Activated naive CD8-positive, alpha-beta T cell treated with anti-CD3 and anti-CD28 coated beads, Interleukin-2, amount 10 ng/mL, durations not matched to agents 7 days and 5 days (primary cell): ENCODE measurements around the gene FASTKD1. TPM values are rescaled to one million over a fixed set of nuclear protein-coding genes. Genes with fewer than 3 reads are reported as not detected.
A peak's percentile ranks its signal among the peaks of the same experiment; 100 is the strongest.
"Not testable (repeated sequence)": the region's sequence is repeated elsewhere in the genome, so short reads cannot be mapped to it uniquely, and the experiment has no call there.

Experiments
- ATAC-seq: fragments of 150-1000 bp; cut with Tn5 transposase; one replicate; pipeline ENCODE4 v1.10.0; 2021; ENCODE audit warnings: low read depth, moderate library complexity
- POLR2A ChIA-PET: fragments of 350-600 bp; sonication (Branson Sonifier 250); formaldehyde crosslinking; loops from one replicate; lab custom pipeline; 2021; ENCODE audit warnings: antibody characterized with exemption; lab: Charles Lee
- DNase-seq: peaks from one replicate; pipeline ENCODE4 v3.0.0; 2021
- H3K27ac Mint-ChIP-seq: one replicate; pipeline ENCODE4 v1.8.0; 2022; ENCODE audit warnings: mild to moderate bottlenecking, mixed read lengths
- H3K27me3 Mint-ChIP-seq: one replicate; pipeline ENCODE4 v1.8.0; 2022; ENCODE audit warnings: mild to moderate bottlenecking, moderate library complexity, mixed read lengths
- H3K36me3 Mint-ChIP-seq: one replicate; pipeline ENCODE4 v1.8.0; 2021; ENCODE audit warnings: mild to moderate bottlenecking, mixed read lengths
- H3K4me1 Mint-ChIP-seq: one replicate; pipeline ENCODE4 v1.8.0; 2021; ENCODE audit warnings: mixed read lengths
- H3K4me3 Mint-ChIP-seq: one replicate; pipeline ENCODE4 v1.8.0; 2022; ENCODE audit warnings: mild to moderate bottlenecking, moderate library complexity, mixed read lengths
- H3K9me3 Mint-ChIP-seq: one replicate; pipeline ENCODE4 v1.8.0; 2021; ENCODE audit warnings: mixed read lengths
- total RNA-seq, 2 experiments: library from RNA; stranded (reverse); gene quantifications; one replicate each; pipeline ENCODE4 v1.2.3, GENCODE V29; 2021

The FASTKD1 gene
- total RNA-seq, 2 experiments from 2014 or later, result 35.0 to 38.8 TPM

- POLR2A ChIA-PET, result interaction anchor here (2.2 to 3.1 kb wide), 2 partner anchors 10 to 111 kb away, joined by 8 to 26 read pairs; partner anchors contain the start of genes CFAP210, FASTKD1 and PHOSPHO2
- peaks cover 18% of the 10 kb centered on the region for H3K4me1 Mint-ChIP-seq
- H3K36me3 Mint-ChIP-seq, result peaks cover 15% of the 10 kb centered on the region
- no peak for ATAC-seq
- peak overlapping the region; percentile 95 for H3K4me3 Mint-ChIP-seq
- peaks cover 8% of the 10 kb centered on the region for H3K9me3 Mint-ChIP-seq
- H3K27ac Mint-ChIP-seq, result peak overlapping the region; percentile 68
- DNase-seq, result no peak
- no peaks in the 10 kb centered on the region for H3K27me3 Mint-ChIP-seq
Measured at GRCh38 chr2:169583518-169583917, 9.9 kb upstream of the FASTKD1 start.

DNA sequence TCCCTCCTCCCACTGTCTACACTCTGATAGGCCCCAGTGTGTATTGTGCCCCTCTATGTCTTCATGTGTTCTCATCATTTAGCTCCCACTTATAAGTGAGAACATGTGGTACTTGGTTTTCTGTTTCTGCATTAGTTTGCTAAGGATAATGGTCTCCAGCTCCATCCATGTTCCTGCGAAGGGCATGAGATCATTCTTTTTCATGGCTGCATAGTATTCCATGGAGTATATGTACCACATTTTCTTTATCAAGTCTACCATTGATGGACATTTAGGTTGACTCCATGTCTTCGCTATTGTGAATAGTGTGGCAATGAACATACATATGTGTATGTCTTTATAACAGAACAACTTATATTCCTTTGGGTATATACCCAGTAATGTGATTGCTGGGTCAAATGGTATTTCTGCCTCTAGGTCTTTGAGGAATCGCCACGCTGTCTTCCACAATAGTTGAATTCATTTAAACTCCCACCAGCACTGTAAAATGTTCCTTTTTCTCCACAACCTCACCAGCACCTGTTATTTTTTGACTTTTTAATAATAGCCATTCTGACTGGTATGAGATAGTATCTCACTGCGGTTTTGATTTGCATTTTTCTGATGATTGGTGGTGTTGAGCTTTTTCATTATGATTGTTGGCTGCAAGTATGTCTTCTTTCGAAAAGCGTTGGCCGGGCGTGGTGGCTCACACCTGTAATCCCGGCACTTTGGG lies 9.0 kb upstream of the FASTKD1 start:
- not testable (repeated sequence) for DNase-seq

DNA sequence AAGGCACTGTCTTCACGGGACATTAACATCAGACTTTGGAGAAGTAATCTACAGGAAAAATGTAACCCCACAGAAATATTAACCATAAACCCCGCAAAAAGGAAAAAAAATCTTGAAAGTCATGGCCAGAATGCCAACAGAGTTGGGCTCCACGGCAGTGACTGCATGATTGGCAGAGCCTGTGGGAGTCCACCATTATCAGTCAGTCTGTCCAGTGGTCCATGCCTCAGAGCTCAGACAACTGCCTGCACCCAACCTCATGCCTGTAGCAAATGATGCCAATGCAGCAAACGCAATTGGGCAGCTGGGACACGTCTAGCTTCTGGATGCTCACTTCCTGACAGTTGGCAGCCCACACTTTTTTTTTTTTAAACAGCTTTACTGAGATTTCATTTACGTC lies 5.4 kb upstream of the FASTKD1 start:
- POLR2A ChIA-PET, result no interaction called here
- ATAC-seq (no peak), DNase-seq (no peak)
- Mint-ChIP-seq H3K27me3 (no peaks in the 10 kb centered on the region), H3K36me3 (peaks cover 6% of the 10 kb centered on the region), H3K9me3 (peaks cover 8% of the 10 kb centered on the region), H3K27ac (no peak overlapping the region), H3K4me1 (no peaks in the 10 kb centered on the region), H3K4me3 (no peak overlapping the region)

More for the DNA sequence above, 9.0 kb upstream of the FASTKD1 start:
- not testable (repeated sequence) for H3K9me3 Mint-ChIP-seq, H3K4me3 Mint-ChIP-seq, ATAC-seq, H3K27me3 Mint-ChIP-seq, H3K27ac Mint-ChIP-seq
- POLR2A ChIA-PET, result interaction anchor here (3.1 kb wide), 1 partner anchor 10 kb away, joined by 26 read pairs; the partner anchor contains the start of gene FASTKD1
- H3K36me3 Mint-ChIP-seq, result peaks cover 14% of the 10 kb centered on the region
- H3K4me1 Mint-ChIP-seq, result peaks cover 16% of the 10 kb centered on the region

DNA sequence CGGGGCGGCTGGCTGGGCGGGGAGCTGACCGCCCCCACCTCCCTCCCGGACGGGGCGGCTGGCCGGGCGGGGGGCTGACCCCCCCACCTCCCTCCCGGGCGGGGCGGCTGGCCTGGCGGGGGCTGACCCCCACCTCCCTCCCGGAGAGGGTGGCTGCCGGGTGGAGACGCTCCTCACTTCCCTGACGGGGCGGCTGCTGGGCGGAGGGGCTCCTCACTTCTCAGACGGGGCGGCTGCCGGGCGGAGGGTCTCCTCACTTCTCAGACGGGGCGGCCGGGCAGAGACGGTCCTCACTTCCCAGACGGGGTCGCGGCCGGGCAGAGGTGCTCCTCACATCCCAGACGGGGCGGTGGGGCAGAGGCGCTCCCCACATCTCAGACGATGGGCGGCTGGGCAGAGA lies 1.6 kb upstream of the FASTKD1 start:
- H3K4me1 Mint-ChIP-seq, POLR2A ChIA-PET, H3K27me3 Mint-ChIP-seq, H3K27ac Mint-ChIP-seq, ATAC-seq, H3K9me3 Mint-ChIP-seq, DNase-seq, H3K4me3 Mint-ChIP-seq, H3K36me3 Mint-ChIP-seq: not testable (repeated sequence)

DNA sequence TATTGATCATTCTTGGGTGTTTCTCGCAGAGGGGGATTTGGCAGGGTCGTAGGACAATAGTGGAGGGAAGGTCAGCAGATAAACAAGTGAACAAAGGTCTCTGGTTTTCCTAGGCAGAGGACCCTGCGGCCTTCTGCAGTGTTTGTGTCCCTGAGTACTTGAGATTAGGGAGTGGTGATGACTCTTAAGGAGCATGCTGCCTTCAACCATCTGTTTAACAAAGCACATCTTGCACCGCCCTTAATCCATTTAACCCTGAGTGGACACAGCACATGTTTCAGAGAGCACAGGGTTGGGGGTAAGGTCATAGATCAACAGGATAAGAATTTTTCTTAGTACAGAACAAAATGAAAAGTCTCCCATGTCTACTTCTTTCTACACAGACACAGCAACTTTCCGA lies 874 bp upstream of the FASTKD1 start:
- not testable (repeated sequence) for DNase-seq, H3K9me3 Mint-ChIP-seq, H3K27me3 Mint-ChIP-seq, H3K27ac Mint-ChIP-seq, ATAC-seq, H3K36me3 Mint-ChIP-seq, H3K4me3 Mint-ChIP-seq, H3K4me1 Mint-ChIP-seq
- POLR2A ChIA-PET, result interaction anchor here (2.6 kb wide), 1 partner anchor 9 kb away, joined by 26 read pairs; the partner anchor contains the start of gene PPIG

DNA sequence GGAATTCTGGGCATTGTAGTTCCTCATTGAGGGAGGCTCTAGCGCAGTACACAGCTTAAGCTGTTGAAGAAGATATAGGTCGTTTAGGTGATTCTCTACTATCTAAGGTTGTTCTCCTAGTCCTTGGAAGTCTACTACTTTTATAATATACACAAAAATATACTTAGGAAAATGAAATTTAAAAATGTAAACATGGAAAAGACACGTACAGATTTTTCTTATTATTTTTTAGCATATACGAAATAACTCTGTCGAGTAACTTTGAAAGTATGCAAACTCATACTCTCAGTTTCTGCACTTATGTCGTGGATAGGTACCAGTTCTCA lies 272 bp upstream of the FASTKD1 start:
- H3K4me3 Mint-ChIP-seq, result peak overlapping the region; percentile 95

DNA sequence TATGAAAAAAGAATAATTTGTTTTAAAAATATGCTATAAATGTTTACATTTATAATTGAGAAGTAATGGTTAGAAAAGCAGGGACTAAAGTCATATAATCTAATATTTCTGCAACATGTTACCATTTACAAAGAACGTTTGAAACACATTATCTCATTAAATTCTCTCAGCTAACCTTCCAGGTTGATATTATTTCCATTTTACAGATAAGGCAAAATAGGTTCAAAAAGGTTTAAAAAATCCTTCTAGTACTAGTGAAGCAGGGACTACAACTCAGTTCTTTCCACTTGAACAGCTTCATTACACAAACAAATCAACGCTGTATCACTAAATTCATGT lies 875 bp downstream of the FASTKD1 start:
- Mint-ChIP-seq H3K4me1 (peaks cover 15% of the 10 kb centered on the region), H3K27ac (no peak overlapping the region), H3K4me3 (peak overlapping the region; percentile 95), H3K9me3 (no peaks in the 10 kb centered on the region), H3K36me3 (peaks cover 10% of the 10 kb centered on the region), H3K27me3 (no peaks in the 10 kb centered on the region)
- no peak for ATAC-seq
- POLR2A ChIA-PET, result interaction anchor here (1.1 to 2.6 kb wide), 4 partner anchors 10 to 256 kb away, joined by 4 to 26 read pairs (median 5); partner anchors contain the start of genes PPIG and SSB
- DNase-seq, result no peak

More for the DNA sequence above, 272 bp upstream of the FASTKD1 start:
- H3K9me3 Mint-ChIP-seq, result no peaks in the 10 kb centered on the region
- POLR2A ChIA-PET, result interaction anchor here (1.1 to 2.6 kb wide), 3 partner anchors 10 to 225 kb away, joined by 3 to 26 read pairs (median 5); partner anchors contain the start of genes CFAP210, PHOSPHO2, PPIG and SSB
- H3K4me1 Mint-ChIP-seq, result peaks cover 13% of the 10 kb centered on the region
- no peak for DNase-seq
- peaks cover 10% of the 10 kb centered on the region for H3K36me3 Mint-ChIP-seq
- ATAC-seq, result no peak
- H3K27ac Mint-ChIP-seq, result peak overlapping the region; percentile 85
- no peaks in the 10 kb centered on the region for H3K27me3 Mint-ChIP-seq

DNA sequence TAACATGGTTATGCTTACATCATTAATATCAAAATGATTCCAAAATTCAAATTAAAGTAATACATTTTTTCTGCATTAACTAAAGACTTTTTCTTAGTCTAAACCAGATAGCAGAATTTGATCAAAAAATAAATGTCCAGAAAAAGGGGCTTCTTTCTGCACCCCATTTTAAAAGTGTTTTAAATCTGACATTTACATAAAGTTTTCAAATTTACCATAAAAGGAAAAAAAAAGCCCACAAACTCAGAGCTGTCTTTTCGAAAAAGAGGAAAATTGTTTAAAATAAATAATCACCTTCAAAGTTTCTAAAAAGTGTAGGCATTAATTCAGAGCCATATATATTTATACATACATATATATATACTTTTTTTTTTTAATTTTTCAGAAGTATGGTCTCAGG lies 1.5 kb downstream of the FASTKD1 start:
- POLR2A ChIA-PET, result interaction anchor here (2.6 kb wide), 1 partner anchor 12 kb away, joined by 26 read pairs; the partner anchor contains the start of gene PPIG

GRCh38 chr2:169571571-169571970 lies 2.1 kb downstream of the FASTKD1 start:
- DNase-seq, result no peak
- POLR2A ChIA-PET, result interaction anchor here (2.6 kb wide), 1 partner anchor 12 kb away, joined by 26 read pairs; the partner anchor contains the start of gene PPIG
- Mint-ChIP-seq H3K4me3 (no peak overlapping the region), H3K27me3 (no peaks in the 10 kb centered on the region), H3K9me3 (no peaks in the 10 kb centered on the region), H3K4me1 (peaks cover 15% of the 10 kb centered on the region), H3K36me3 (peaks cover 12% of the 10 kb centered on the region), H3K27ac (no peak overlapping the region)
- no peak for ATAC-seq

More for the DNA sequence above, 1.5 kb downstream of the FASTKD1 start:
- DNase-seq (no peak), ATAC-seq (no peak)
- H3K4me3 Mint-ChIP-seq, result no peak overlapping the region
- H3K27ac Mint-ChIP-seq, result no peak overlapping the region
- H3K9me3 Mint-ChIP-seq, result no peaks in the 10 kb centered on the region
- peaks cover 15% of the 10 kb centered on the region for H3K4me1 Mint-ChIP-seq
- no peaks in the 10 kb centered on the region for H3K27me3 Mint-ChIP-seq
- peaks cover 12% of the 10 kb centered on the region for H3K36me3 Mint-ChIP-seq

DNA sequence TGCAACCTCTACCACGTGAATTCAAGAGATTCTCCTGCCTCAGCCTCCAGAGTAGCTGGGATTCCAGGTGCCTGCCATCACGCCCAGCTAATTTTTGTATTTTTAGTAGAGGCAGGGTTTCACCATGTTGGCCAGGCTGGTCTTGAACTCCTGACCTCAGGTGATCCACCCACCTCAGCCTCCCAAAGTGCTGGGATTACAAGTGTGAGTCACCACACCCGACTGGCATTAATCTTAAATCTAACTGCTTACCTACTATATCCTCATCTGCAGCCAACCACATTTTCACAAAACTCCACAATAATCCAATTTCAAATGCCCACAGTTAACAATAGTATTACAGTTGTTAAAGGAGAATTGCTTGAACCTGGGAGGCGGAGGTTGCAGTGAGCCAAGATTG lies 2.9 kb downstream of the FASTKD1 start:
- H3K4me1 Mint-ChIP-seq, result peaks cover 15% of the 10 kb centered on the region
- DNase-seq, H3K9me3 Mint-ChIP-seq, H3K27ac Mint-ChIP-seq, ATAC-seq, POLR2A ChIA-PET, H3K4me3 Mint-ChIP-seq, H3K27me3 Mint-ChIP-seq: not testable (repeated sequence)
- H3K36me3 Mint-ChIP-seq, result peaks cover 15% of the 10 kb centered on the region

- Mint-ChIP-seq H3K9me3 (no peaks in the 10 kb centered on the region), H3K36me3 (peaks cover 20% of the 10 kb centered on the region), H3K27ac (no peak overlapping the region), H3K27me3 (no peaks in the 10 kb centered on the region), H3K4me3 (no peak overlapping the region), H3K4me1 (peaks cover 15% of the 10 kb centered on the region)
- POLR2A ChIA-PET, result no interaction called here
- no peak for ATAC-seq
- no peak for DNase-seq
Measured at GRCh38 chr2:169569948-169570347, 3.7 kb downstream of the FASTKD1 start.

DNA sequence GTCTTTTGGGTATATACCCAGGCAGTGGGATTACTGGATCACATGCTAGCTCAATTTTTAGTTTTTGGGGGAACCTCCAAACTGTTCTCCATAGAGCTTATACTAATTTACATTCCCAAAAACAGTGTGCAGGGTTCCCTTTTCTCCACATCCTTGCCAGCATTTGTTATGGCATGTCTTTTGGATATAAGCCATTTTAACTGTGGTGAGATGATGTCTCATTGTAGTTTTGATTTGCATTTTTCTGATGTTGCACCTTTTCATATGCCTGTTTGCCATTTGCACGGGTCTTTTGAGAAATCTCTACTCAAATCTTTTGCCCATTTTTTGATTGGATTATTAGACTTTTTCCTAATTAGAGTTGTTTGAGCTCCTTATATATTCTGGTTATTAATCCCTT lies 8.0 kb downstream of the FASTKD1 start:
- POLR2A ChIA-PET, result no interaction called here
- no peaks in the 10 kb centered on the region for H3K27me3 Mint-ChIP-seq

GRCh38 chr2:169562519-169562918 lies 11.1 kb downstream of the FASTKD1 start:
- no peak for DNase-seq
- Mint-ChIP-seq H3K4me3 (no peak overlapping the region), H3K4me1 (no peaks in the 10 kb centered on the region), H3K36me3 (peaks cover 25% of the 10 kb centered on the region), H3K27me3 (no peaks in the 10 kb centered on the region), H3K9me3 (peaks cover 2% of the 10 kb centered on the region), H3K27ac (peak overlapping the region; percentile 30)
- POLR2A ChIA-PET, result interaction anchor here (1.0 to 1.3 kb wide), 2 partner anchors 10 to 98 kb away, joined by 3 to 5 read pairs; no protein-coding TSS in a partner anchor
- ATAC-seq, result no peak

More for the DNA sequence above, 8.0 kb downstream of the FASTKD1 start:
- Mint-ChIP-seq H3K27ac (no peak overlapping the region), H3K4me3 (no peak overlapping the region), H3K36me3 (peaks cover 28% of the 10 kb centered on the region), H3K4me1 (peaks cover 10% of the 10 kb centered on the region), H3K9me3 (peaks cover 2% of the 10 kb centered on the region)
- no peak for ATAC-seq
- no peak for DNase-seq

DNA sequence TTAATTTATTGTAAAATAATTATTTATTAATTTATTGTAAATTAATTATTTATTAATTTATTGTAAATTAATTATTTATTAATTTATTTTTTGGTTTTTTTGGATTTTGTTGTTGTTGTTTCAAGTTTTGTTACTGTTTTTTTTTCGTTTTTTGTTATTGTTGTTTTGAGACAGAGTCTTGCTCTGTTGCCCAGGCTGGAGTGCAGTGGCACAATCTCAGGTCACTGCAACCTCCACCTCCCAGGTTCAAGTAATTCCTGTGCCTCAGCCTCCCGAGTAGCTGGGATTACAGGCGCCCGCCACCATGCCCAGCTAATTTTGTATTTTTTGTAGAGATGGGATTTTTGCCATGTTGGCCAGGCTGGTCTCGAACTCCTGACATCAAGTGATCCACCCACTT lies 11.6 kb downstream of the FASTKD1 start:
- not testable (repeated sequence) for H3K4me1 Mint-ChIP-seq, H3K4me3 Mint-ChIP-seq, ATAC-seq, H3K9me3 Mint-ChIP-seq, H3K27me3 Mint-ChIP-seq, DNase-seq
- POLR2A ChIA-PET, result interaction anchor here (1.0 to 1.3 kb wide), 2 partner anchors 11 to 97 kb away, joined by 3 to 5 read pairs; no protein-coding TSS in a partner anchor
- H3K36me3 Mint-ChIP-seq, result peaks cover 25% of the 10 kb centered on the region
- peak overlapping the region; percentile 30 for H3K27ac Mint-ChIP-seq
